ENCODE data around the gene PALLD. TPM values are rescaled to one million over a fixed set of nuclear protein-coding genes. Genes with fewer than 3 reads are reported as not detected.

PALLD gene
- total RNA-seq, 1 donor from 2014 or later: 85.7 TPM

GRCh38 chr4:168528131-168528949, 31.5 kb downstream of the PALLD start:
- TF ChIP-seq EZH2phosphoT487 (IDR thresholded peaks at IDR 0.05): no peak
- no peak for TF ChIP-seq CTCF (IDR thresholded peaks at IDR 0.05)
- no peak for TF ChIP-seq EZH2 (IDR thresholded peaks at IDR 0.05)
- H3K27me3 Mint-ChIP-seq (ENCODE audit: insufficient read depth, low read depth): peaks cover 3% of the 10 kb centered on the region
- H3K9me3 ChIP-seq (ENCODE audit: low read depth): no peaks in the 10 kb centered on the region
- H3K4me3 ChIP-seq: no peak overlapping the region
- no peaks in the 10 kb centered on the region for H3K79me2 ChIP-seq (ENCODE audit: low read depth)
- H2AFZ ChIP-seq (replicated peaks): no peak overlapping the region
- H3K27ac ChIP-seq: no peak overlapping the region
- no peak overlapping the region for H3K27ac Mint-ChIP-seq
- no peak overlapping the region for H3K4me2 ChIP-seq
- H3F3A ChIP-seq (ENCODE audit: low read depth): no peaks in the 10 kb centered on the region
- peaks cover 2% of the 10 kb centered on the region for H3K9me3 Mint-ChIP-seq
- H3K9ac ChIP-seq: no peak overlapping the region
- H3K27me3 ChIP-seq: no peaks in the 10 kb centered on the region
- H3K4me3 Mint-ChIP-seq: no peak overlapping the region
- H3K4me1 ChIP-seq: no peaks in the 10 kb centered on the region
- peaks cover 5% of the 10 kb centered on the region for H3K4me1 Mint-ChIP-seq
- no peaks in the 10 kb centered on the region for H3K36me3 ChIP-seq
- no peak for DNase-seq (ENCODE audit: low spot score)
- no peaks in the 10 kb centered on the region for H3K36me3 Mint-ChIP-seq
- no peaks in the 10 kb centered on the region for H4K20me1 ChIP-seq (ENCODE audit: low read depth)

GRCh38 chr4:168529257-168529656, 32.4 kb downstream of the PALLD start:
- peaks cover 3% of the 10 kb centered on the region for H3K27me3 Mint-ChIP-seq (ENCODE audit: insufficient read depth, low read depth)

GRCh38 chr4:168531305-168531704, 34.5 kb downstream of the PALLD start:
- no peak overlapping the region for H2AFZ ChIP-seq (replicated peaks)
- H3K79me2 ChIP-seq (ENCODE audit: low read depth): no peaks in the 10 kb centered on the region
- H3K27me3 ChIP-seq: no peaks in the 10 kb centered on the region
- no peak overlapping the region for H3K9ac ChIP-seq
- no peaks in the 10 kb centered on the region for H3K36me3 ChIP-seq
- TF ChIP-seq EZH2phosphoT487 (IDR thresholded peaks at IDR 0.05) (no peak), EZH2 (IDR thresholded peaks at IDR 0.05) (no peak), CTCF (IDR thresholded peaks at IDR 0.05) (no peak)
- H3K4me3 ChIP-seq: no peak overlapping the region
- no peak overlapping the region for H3K27ac Mint-ChIP-seq
- H3K27me3 Mint-ChIP-seq (ENCODE audit: insufficient read depth, low read depth): peaks cover 7% of the 10 kb centered on the region
- H3K4me3 Mint-ChIP-seq: no peak overlapping the region
- H4K20me1 ChIP-seq (ENCODE audit: low read depth): no peaks in the 10 kb centered on the region
- no peaks in the 10 kb centered on the region for H3K9me3 ChIP-seq (ENCODE audit: low read depth)
- H3K4me1 ChIP-seq: no peaks in the 10 kb centered on the region
- no peaks in the 10 kb centered on the region for H3K36me3 Mint-ChIP-seq
- H3K4me1 Mint-ChIP-seq: peaks cover 8% of the 10 kb centered on the region
- H3K4me2 ChIP-seq: no peak overlapping the region
- no peak for DNase-seq (ENCODE audit: low spot score)
- H3K9me3 Mint-ChIP-seq: peaks cover 2% of the 10 kb centered on the region
- no peak overlapping the region for H3K27ac ChIP-seq
- H3F3A ChIP-seq (ENCODE audit: low read depth): no peaks in the 10 kb centered on the region

More at GRCh38 chr4:168529257-168529656, 32.4 kb downstream of the PALLD start:
- Mint-ChIP-seq H3K36me3 (no peaks in the 10 kb centered on the region), H3K4me1 (peaks cover 2% of the 10 kb centered on the region), H3K27ac (no peak overlapping the region), H3K4me3 (no peak overlapping the region), H3K9me3 (peaks cover 2% of the 10 kb centered on the region)
- Histone ChIP-seq H3K27ac (no peak overlapping the region), H3K36me3 (no peaks in the 10 kb centered on the region), H3K27me3 (no peaks in the 10 kb centered on the region), H2AFZ (replicated peaks) (no peak overlapping the region), H4K20me1 (ENCODE audit: low read depth) (no peaks in the 10 kb centered on the region), H3K4me2 (no peak overlapping the region), H3K4me3 (no peak overlapping the region), H3K9me3 (ENCODE audit: low read depth) (no peaks in the 10 kb centered on the region), H3F3A (ENCODE audit: low read depth) (no peaks in the 10 kb centered on the region), H3K79me2 (ENCODE audit: low read depth) (no peaks in the 10 kb centered on the region), H3K9ac (no peak overlapping the region), H3K4me1 (no peaks in the 10 kb centered on the region)
- no peak for DNase-seq (ENCODE audit: low spot score)
- TF ChIP-seq EZH2phosphoT487 (IDR thresholded peaks at IDR 0.05) (no peak), CTCF (IDR thresholded peaks at IDR 0.05) (no peak), EZH2 (IDR thresholded peaks at IDR 0.05) (no peak)
